ENCODE results near the gene NLE1. TPM values are rescaled to one million over a fixed set of nuclear protein-coding genes. Genes with fewer than 3 reads are reported as not detected.

Gene NLE1
- 22.4 to 23.8 TPM (median 22.9 TPM) in 3 replicates for total RNA-seq

GRCh38 chr17:35141681-35142466 lies at the start of gene NLE1:
Gene NLE1 (minus strand): TSS chr17:35142303. CDS start chr17:35142275, 28 bp downstream.
- DNase-seq (ENCODE audit: low spot score in 2 of 2, unreplicated experiment in 2 of 2) = peak; percentile 61 to 90
- H3K36me3 Mint-ChIP-seq = peaks cover 5% of the 10 kb centered on the region
- peaks cover 7% of the 10 kb centered on the region for H3K4me1 Mint-ChIP-seq
- peak within 1 kb of the TSS; percentile 79 for H3K4me3 Mint-ChIP-seq
- no peaks in the 10 kb centered on the region for H3K9me3 Mint-ChIP-seq
- TF ChIP-seq CTCF (IDR thresholded peaks at IDR 0.05; ENCODE audit: unreplicated experiment) = peak; percentile 90
- no peaks in the 10 kb centered on the region for H3K27me3 Mint-ChIP-seq (ENCODE audit: low read depth)
- no peak within 1 kb of the TSS for H3K27ac Mint-ChIP-seq

- Mint-ChIP-seq H3K27me3 (ENCODE audit: low read depth) (peaks cover 37% of the 10 kb centered on the region), H3K36me3 (peaks cover under 1% of the 10 kb centered on the region)
- TF ChIP-seq CTCF (IDR thresholded peaks at IDR 0.05; ENCODE audit: unreplicated experiment) = no peak
Measured at GRCh38 chr17:35191001-35191695, 49.0 kb upstream of the NLE1 start.

GRCh38 chr17:35189291-35189690 lies 47.2 kb upstream of the NLE1 start:
- TF ChIP-seq CTCF (IDR thresholded peaks at IDR 0.05; ENCODE audit: unreplicated experiment) = no peak

More at GRCh38 chr17:35191001-35191695, 49.0 kb upstream of the NLE1 start:
- H3K9me3 Mint-ChIP-seq = no peaks in the 10 kb centered on the region
- H3K27ac Mint-ChIP-seq = no peak overlapping the region
- no peaks in the 10 kb centered on the region for H3K4me1 Mint-ChIP-seq
- DNase-seq (ENCODE audit: low spot score in 2 of 2, unreplicated experiment in 2 of 2) = no peak
- no peak overlapping the region for H3K4me3 Mint-ChIP-seq

GRCh38 chr17:35188111-35188510 lies 46.0 kb upstream of the NLE1 start:
- Mint-ChIP-seq H3K27me3 (ENCODE audit: low read depth) (peaks cover 55% of the 10 kb centered on the region), H3K4me1 (no peaks in the 10 kb centered on the region), H3K9me3 (no peaks in the 10 kb centered on the region), H3K36me3 (no peaks in the 10 kb centered on the region), H3K27ac (no peak overlapping the region), H3K4me3 (no peak overlapping the region)
- DNase-seq (ENCODE audit: low spot score in 2 of 2, unreplicated experiment in 2 of 2) = no peak
- TF ChIP-seq CTCF (IDR thresholded peaks at IDR 0.05; ENCODE audit: unreplicated experiment) = no peak

More at GRCh38 chr17:35189291-35189690, 47.2 kb upstream of the NLE1 start:
- H3K27me3 Mint-ChIP-seq (ENCODE audit: low read depth) = peaks cover 47% of the 10 kb centered on the region
- no peak overlapping the region for H3K27ac Mint-ChIP-seq
- no peak for DNase-seq (ENCODE audit: low spot score in 2 of 2, unreplicated experiment in 2 of 2)
- no peaks in the 10 kb centered on the region for H3K4me1 Mint-ChIP-seq
- H3K4me3 Mint-ChIP-seq = no peak overlapping the region
- H3K9me3 Mint-ChIP-seq = no peaks in the 10 kb centered on the region
- H3K36me3 Mint-ChIP-seq = no peaks in the 10 kb centered on the region

GRCh38 chr17:35187481-35187880 lies 45.4 kb upstream of the NLE1 start:
- Mint-ChIP-seq H3K4me3 (no peak overlapping the region), H3K4me1 (no peaks in the 10 kb centered on the region), H3K9me3 (no peaks in the 10 kb centered on the region), H3K27ac (no peak overlapping the region), H3K27me3 (ENCODE audit: low read depth) (peaks cover 60% of the 10 kb centered on the region), H3K36me3 (no peaks in the 10 kb centered on the region)
- DNase-seq (ENCODE audit: low spot score in 2 of 2, unreplicated experiment in 2 of 2) = no peak
- no peak for TF ChIP-seq CTCF (IDR thresholded peaks at IDR 0.05; ENCODE audit: unreplicated experiment)
